Measurements from ENCODE around the gene RPL34.
A peak's percentile ranks its signal among the peaks of the same experiment; 100 is the strongest.

The RPL34 gene

GRCh38 chr4:108620101-108620932 is at the start of gene RPL34 (continued):
- TF ChIP-seq PRDM4 (tag by site-specific recombination; IDR thresholded peaks at IDR 0.05): no peak
- TF ChIP-seq ZNF518A (tag by site-specific recombination; conservative IDR thresholded peaks at IDR 0.05; ENCODE audit: low read depth): peak; percentile 98
- TF ChIP-seq ZNF416 (tag by site-specific recombination; IDR thresholded peaks at IDR 0.05): no peak
- TF ChIP-seq GFI1B (tag by site-specific recombination; IDR thresholded peaks at IDR 0.05): no peak
- TF ChIP-seq ZNF747 (tag by site-specific recombination; IDR thresholded peaks at IDR 0.05): no peak
- TF ChIP-seq BCL11A (tag by site-specific recombination; IDR thresholded peaks at IDR 0.05; ENCODE audit: low read depth): no peak
- no peak for TF ChIP-seq CTCF (tag by site-specific recombination; IDR thresholded peaks at IDR 0.05)
- TF ChIP-seq GLIS2 (tag by site-specific recombination; IDR thresholded peaks at IDR 0.05): no peak
- peak; percentile 78; the same call in 1 of the 2 replicates for TF ChIP-seq YY2 (tag by site-specific recombination; IDR thresholded peaks at IDR 0.05)
- peak; percentile 87 for TF ChIP-seq ZBTB11 (tag by site-specific recombination; conservative IDR thresholded peaks at IDR 0.05; ENCODE audit: low read depth)
- TF ChIP-seq ZBTB7A (tag by site-specific recombination; IDR thresholded peaks at IDR 0.05; ENCODE audit: low read depth): no peak
- TF ChIP-seq ZNF169 (tag by site-specific recombination; IDR thresholded peaks at IDR 0.05): no peak
- no peak for TF ChIP-seq PATZ1 (tag by site-specific recombination; IDR thresholded peaks at IDR 0.05)
- no peak for TF ChIP-seq ZNF843 (tag by site-specific recombination; IDR thresholded peaks at IDR 0.05)
- TF ChIP-seq KLF1 (tag by site-specific recombination; IDR thresholded peaks at IDR 0.05): no peak
- TF ChIP-seq ZBTB17 (tag by site-specific recombination; IDR thresholded peaks at IDR 0.05): peak; percentile 44; the same call in 1 of the 2 replicates
- TF ChIP-seq ZNF624 (tag by site-specific recombination; IDR thresholded peaks at IDR 0.05): no peak
- no peak for TF ChIP-seq ZNF341 (tag by site-specific recombination; IDR thresholded peaks at IDR 0.05; ENCODE audit: low read depth)
- TF ChIP-seq ZNF549 (tag by site-specific recombination; IDR thresholded peaks at IDR 0.05): no peak
- no peak for TF ChIP-seq ZNF404 (tag by site-specific recombination; IDR thresholded peaks at IDR 0.05)
- TF ChIP-seq TCF7L2 (IDR thresholded peaks at IDR 0.05; ENCODE audit: borderline replicate concordance, low read depth, low read length): peak; percentile 71; the same call in 1 of the 2 replicates
- TF ChIP-seq ZNF140 (tag by site-specific recombination; IDR thresholded peaks at IDR 0.05): no peak
- no peak for TF ChIP-seq ZNF658 (tag by site-specific recombination; IDR thresholded peaks at IDR 0.05)
- TF ChIP-seq ZNF433 (tag by site-specific recombination; IDR thresholded peaks at IDR 0.05; ENCODE audit: low read depth): no peak
- no peak for TF ChIP-seq ZNF174 (tag by site-specific recombination; IDR thresholded peaks at IDR 0.05)

Measured in HEK293 (cell line).